ENCODE measurements around the gene TPSG1.

- no peak for TF ChIP-seq EZH2phosphoT487 (conservative IDR thresholded peaks at IDR 0.05; ENCODE audit: low read length)
- TF ChIP-seq CTCF (IDR thresholded peaks at IDR 0.05; ENCODE audit: insufficient read depth, low read length, poor library complexity, severe bottlenecking) = no peak
Measured at GRCh38 chr16:1224558-1224957, 510 bp downstream of the TPSG1 start.

All from SU-DHL-6 (cell line).